Measurements from ENCODE around the gene CHRD. TPM values are rescaled to one million over a fixed set of nuclear protein-coding genes. Genes with fewer than 3 reads are reported as not detected.
"Not testable (repeated sequence)": the region's sequence is repeated elsewhere in the genome, so short reads cannot be mapped to it uniquely, and the experiment has no call there.

CHRD gene
- total RNA-seq = 6.5 TPM

DNA sequence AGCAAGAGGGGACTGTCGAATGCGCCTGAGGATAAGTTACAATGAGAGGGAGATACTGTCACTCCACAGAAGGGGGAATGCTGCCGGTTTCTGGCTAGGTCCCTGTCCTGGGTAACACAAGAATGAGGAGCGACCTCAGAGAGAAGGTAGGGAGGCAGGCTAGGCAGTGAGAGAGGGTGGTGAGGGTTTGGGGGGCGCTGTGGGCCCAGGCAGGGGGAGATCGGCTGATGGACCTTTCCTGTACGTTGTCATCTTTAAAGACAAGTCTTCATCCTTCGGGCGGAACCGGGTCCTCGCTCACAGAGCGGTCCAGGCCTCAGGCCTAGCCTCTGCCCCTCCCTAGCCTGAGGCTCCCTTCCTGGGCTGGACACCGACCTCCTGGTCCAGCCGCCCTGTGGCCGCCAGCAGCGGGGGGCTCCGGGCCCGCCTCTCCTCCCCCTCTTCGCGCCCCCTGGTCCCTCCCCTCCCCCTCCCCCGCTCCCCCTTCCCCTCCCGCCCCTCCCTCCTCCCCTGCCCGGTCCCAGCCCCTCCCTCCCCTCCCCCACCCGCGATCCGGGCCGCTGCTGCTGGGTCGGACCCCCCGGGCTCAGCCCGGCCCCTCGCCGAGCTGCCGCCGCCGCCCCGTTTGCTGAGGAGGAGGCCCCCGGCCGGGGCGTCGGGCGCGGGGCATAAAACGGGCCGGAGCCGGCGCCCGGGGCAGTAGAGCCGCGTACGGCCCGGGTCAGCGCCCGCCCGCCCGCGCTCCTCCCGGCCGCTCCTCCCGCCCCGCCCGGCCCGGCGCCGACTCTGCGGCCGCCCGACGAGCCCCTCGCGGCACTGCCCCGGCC lies at the start of gene CHRD:
CHRD (plus strand) TSS at position 697 of the 827 bp plus-strand sequence. CDS start 265 bp downstream, outside the sequence.
- DNase-seq (ENCODE audit: low spot score) = no peak

- no peak for DNase-seq (ENCODE audit: low spot score)
Measured at GRCh38 chr3:184332370-184333090, 47.3 kb upstream of the CHRD start.

DNA sequence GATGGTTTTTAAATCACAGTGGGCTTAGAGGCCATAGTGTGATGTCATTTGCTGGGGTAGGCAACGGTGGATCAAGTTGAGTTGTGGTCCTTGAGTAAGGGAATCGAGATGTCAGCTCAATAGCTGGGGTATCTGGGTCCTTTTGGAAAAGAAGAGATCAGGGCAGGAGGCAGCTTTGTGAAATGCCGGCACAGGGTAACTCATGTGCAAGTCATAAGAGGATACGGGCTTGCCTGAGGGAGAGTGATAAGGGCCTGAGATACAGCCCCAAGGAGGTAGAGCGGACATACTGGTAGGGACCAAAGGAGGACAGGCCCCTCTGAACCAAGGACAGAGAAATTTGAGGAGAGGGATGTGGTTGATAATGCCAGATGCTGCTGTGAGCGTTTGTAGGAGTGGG lies 46.7 kb upstream of the CHRD start:
- DNase-seq (ENCODE audit: low spot score) = no peak

DNA sequence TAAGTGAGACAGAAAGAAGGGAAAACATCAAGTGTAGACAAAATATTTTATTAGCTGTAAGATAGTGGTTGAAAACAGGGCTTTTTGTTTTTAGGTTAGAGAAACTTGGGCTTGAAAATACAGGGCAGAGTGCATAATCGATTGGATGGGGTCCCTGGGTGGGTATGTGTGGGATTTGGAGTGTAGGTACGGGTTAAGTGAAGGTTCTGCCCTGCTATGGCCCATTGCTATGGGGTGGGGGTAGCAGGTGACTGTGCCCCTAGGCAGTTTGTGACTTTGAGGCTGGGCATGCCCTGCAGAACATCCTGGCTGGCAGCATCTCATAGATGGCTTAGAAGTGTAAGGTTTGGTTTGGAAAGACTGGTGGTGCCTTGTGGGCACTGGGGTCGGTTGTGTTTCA lies 46.2 kb upstream of the CHRD start:
- no peak for DNase-seq (ENCODE audit: low spot score)

GRCh38 chr3:184334470-184335158 lies 45.2 kb upstream of the CHRD start:
- DNase-seq (ENCODE audit: low spot score) = no peak

- no peak for DNase-seq (ENCODE audit: low spot score)
Measured at GRCh38 chr3:184335291-184335660, 44.6 kb upstream of the CHRD start.

DNA sequence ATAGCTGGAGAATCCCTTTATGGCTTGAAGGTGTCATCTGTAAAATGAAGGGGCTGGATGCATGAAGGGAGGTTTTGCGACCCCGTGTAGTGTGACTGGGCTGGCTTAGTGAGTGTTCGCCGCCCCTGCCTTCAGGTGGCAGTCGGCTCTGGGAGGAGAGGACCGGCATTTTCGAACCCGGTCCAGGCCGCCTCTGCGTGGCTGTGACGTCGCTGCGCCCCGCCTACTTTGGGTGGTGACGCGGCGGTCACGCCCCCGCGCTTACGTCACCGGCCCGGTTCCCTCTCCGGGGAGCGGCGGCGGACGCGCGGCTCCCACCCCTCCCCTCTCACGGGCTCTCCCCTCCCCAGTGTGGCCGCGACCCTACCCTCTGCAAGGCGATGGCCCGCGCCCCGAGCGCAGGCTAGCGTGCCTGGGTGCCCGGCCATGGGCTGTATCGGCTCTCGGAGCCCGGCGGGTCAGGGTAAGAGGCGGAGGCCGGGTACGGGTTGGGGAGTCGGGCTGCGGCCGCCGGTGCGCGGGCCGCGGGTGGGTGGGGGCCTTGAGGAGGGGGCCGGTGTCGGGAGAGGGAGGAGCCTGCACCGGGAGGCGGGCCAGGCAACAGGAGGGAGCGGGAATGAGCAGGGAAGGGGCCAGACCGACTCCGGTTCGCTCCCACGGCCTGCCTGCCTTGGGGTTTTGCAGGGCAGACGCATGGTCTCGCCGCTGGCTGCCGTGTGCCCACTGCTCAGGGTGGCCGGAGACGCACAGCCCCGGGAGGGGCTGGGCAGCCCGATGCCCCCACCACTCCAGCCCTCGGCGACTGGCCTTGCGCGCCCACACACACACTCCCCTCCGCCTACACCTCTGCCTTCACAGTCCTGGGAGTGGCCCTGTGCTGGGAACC lies 44.0 kb upstream of the CHRD start:
- DNase-seq (ENCODE audit: low spot score) = peak; percentile 89

DNA sequence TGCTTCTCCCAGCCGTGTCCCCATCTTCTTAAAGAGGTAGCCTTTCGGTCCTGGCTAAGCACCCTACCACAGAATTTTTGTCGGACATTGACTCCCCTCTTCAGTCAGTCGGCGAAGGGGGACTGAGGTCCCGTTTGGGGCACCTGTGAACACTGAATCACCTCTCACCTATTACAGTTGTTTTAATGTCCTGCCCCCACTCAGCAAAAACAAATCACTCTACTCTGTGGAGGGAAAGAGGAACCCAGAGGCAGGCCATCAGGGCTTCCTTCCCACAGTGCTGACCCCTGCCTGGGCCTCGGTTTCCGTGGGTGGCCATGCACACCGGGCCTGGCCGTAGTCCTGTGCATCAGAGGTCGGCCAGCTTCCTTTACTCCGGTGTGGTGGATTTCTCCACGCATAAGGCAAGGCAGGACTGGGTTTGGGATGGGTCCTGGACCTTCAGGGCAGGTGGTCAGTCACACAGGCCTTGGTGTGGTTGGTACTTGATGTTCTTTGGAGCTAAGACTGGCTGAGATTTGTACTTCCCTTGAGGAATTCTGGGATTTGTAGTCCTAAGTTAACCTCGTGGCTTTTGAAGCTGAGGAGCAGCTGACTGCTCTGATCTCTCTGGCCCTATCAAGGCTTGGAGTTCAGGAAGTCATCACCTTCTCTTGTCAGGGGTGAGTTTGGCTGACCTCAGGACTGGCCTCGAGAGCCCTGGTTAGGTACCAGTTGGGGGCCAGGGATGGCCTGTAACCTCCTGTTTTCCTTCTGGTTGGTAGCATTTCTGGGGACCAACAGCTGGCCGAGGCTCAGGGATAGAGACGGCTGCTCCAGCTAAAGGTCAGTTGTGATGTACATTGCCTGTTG lies 43.1 kb upstream of the CHRD start:
- no peak for DNase-seq (ENCODE audit: low spot score)

DNA sequence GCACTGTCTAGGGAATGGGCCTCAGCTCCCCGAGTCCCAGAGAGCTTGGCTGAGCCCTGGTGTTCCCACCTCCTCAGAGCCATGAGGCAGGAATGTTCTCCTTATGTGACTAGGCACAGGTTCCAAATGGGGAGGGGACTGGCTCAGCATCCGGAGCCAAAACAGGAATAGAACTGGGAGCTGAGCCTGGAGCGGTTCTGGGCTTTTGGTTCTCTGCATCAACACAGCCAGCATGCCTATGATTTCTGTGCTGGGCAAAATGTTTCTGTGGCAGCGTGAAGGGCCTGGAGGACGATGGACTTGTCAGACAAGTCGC lies 42.5 kb upstream of the CHRD start, which contains the start of gene FAM131A:
FAM131A (plus strand) TSS at position 202 of the 316 bp plus-strand sequence; CDS start at position 233, 31 bp downstream.
- peak; percentile 64 for DNase-seq (ENCODE audit: low spot score)

- DNase-seq (ENCODE audit: low spot score) = no peak
Measured at GRCh38 chr3:184337981-184338380, 41.9 kb upstream of the CHRD start.

DNA sequence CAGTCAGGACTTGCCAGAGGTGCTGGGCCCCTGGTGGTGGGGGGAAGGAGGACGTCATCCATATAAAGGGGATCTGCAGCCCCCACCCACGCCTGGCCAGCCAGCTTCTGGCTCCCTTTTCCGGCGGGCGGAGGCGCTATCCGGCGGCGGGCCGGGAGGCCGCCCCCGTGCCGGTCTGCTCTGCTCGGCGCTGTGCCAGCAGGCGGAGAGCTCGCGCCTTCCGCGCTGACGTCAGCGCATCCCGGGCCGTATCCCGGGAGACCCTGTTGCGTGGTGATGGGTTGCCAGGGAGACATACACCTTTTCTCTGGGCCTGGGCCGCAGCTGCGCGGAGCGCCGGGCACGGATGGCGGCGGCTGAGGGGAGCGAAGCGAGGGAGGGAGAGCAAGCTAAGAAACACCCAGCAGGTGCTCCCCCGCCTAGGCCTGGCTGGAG lies 41.3 kb upstream of the CHRD start:
- peak; percentile 82 for DNase-seq (ENCODE audit: low spot score)

- no peak for DNase-seq (ENCODE audit: low spot score)
Measured at GRCh38 chr3:184339001-184339400, 40.9 kb upstream of the CHRD start.

GRCh38 chr3:184339451-184340135 lies 40.3 kb upstream of the CHRD start:
- not testable (repeated sequence) for DNase-seq (ENCODE audit: low spot score)

GRCh38 chr3:184341925-184342324 lies 37.9 kb upstream of the CHRD start:
- peak; percentile 89 for DNase-seq (ENCODE audit: low spot score)

GRCh38 chr3:184343200-184343876 lies 36.5 kb upstream of the CHRD start:
- no peak for DNase-seq (ENCODE audit: low spot score)

- no peak for DNase-seq (ENCODE audit: low spot score)
Measured at GRCh38 chr3:184344579-184345316, 35.1 kb upstream of the CHRD start.

- DNase-seq (ENCODE audit: low spot score) = peak; percentile 83
Measured at GRCh38 chr3:184345317-184346144, 34.3 kb upstream of the CHRD start.
